Measurements from ENCODE around the gene LIPH. TPM values are rescaled to one million over a fixed set of nuclear protein-coding genes. Genes with fewer than 3 reads are reported as not detected.
A peak's percentile ranks its signal among the peaks of the same experiment; 100 is the strongest.

Gene LIPH
- total and polyA plus RNA-seq, 2 of the 8 experiments (the other 6 are each of a cell fraction or from before 2014, with no cell fraction given), result 0.08 TPM; not detected in 1

DNA sequence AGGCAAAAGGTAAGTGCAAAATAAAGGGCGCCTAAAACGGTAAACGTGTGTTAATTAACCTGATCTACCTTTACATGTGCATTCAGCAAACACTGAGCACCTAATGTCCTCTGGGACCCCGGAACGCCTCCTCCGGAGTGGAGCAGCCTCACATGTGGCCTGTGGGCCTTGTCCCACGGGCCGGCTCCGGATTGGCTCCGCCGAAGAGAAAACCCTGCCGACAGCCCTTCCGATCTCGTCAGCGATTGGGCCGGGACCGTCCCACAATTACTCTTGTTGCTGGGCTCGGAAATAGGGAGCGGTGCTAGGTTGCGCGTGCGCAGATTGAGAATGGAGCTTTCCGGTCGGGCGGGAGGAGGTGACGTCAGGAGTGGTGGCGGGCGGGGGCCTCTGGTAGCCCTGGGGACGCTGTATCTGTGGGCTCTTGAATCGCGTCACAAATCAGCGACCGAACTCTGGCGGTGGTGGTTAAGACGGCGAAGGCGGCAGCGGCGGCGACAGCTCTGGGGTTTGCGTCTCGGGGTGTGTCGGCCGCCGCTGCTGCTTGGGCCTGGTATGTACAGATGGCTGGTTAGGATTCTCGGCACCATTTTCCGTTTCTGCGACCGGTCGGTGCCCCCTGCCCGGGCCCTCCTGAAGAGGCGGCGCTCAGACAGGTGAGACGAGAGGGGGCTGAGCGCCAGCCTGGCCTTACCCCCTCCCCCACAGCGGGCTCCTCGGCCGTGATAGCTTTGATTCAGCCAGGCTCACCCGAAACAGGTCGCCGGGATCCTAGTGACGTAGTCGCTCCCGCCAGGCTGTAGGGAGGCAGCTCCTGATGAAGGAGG, 33.7 kb upstream of the LIPH start, which contains the start of gene SENP2 (continued):
- peak; percentile 95 for TF ChIP-seq ASH2L (IDR thresholded peaks at IDR 0.05; ENCODE audit: low read length)
- TF ChIP-seq CBX5 (IDR thresholded peaks at IDR 0.05; ENCODE audit: low read depth, low read length), result no peak
- TF ChIP-seq TAF1 (IDR thresholded peaks at IDR 0.05; ENCODE audit: low read depth, low read length), result peak; percentile 74
- no peak for TF ChIP-seq MAFK (IDR thresholded peaks at IDR 0.05; ENCODE audit: low read depth, low read length)
- no peak for TF ChIP-seq CBX8 (IDR thresholded peaks at IDR 0.05; ENCODE audit: borderline replicate concordance, low read depth, low read length)
- no peak for TF ChIP-seq FOSL1 (IDR thresholded peaks at IDR 0.05; ENCODE audit: insufficient read depth, low read depth, low read length)
- TF ChIP-seq POU5F1 (IDR thresholded peaks at IDR 0.05; ENCODE audit: low read depth, low read length), result no peak
- TF ChIP-seq BRCA1 (IDR thresholded peaks at IDR 0.05; ENCODE audit: low read depth, low read length), result no peak; the same call in 1 of the 2 replicates
- no peak for TF ChIP-seq USF2 (IDR thresholded peaks at IDR 0.05; ENCODE audit: low read length)
- no peak for TF ChIP-seq BACH1 (IDR thresholded peaks at IDR 0.05; ENCODE audit: low read length)
- TF ChIP-seq TBP (IDR thresholded peaks at IDR 0.05; ENCODE audit: low read depth, low read length), result peak; percentile 42; the same call in 1 of the 2 replicates
- peak; percentile 79 for TF ChIP-seq NRF1 (IDR thresholded peaks at IDR 0.05; ENCODE audit: low read depth, low read length)
- peak; percentile 44; the same call in 1 of the 2 replicates for TF ChIP-seq JUN (IDR thresholded peaks at IDR 0.05; ENCODE audit: low read depth, low read length)
- TF ChIP-seq TAF7 (optimal IDR thresholded peaks at IDR 0.05; ENCODE audit: borderline replicate concordance, low read depth, low read length), result no peak
- TF ChIP-seq, protein P1, sequence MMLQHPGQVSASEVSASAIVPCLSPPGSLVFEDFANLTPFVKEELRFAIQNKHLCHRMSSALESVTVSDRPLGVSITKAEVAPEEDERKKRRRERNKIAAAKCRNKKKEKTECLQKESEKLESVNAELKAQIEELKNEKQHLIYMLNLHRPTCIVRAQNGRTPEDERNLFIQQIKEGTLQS (IDR thresholded peaks at IDR 0.05; ENCODE audit: insufficient read depth, low read depth, low read length), result peak; percentile 63; the same call in 1 of the 2 replicates
- no peak for TF ChIP-seq CEBPB (IDR thresholded peaks at IDR 0.05; ENCODE audit: low read depth, low read length)
- TF ChIP-seq EGR1 (IDR thresholded peaks at IDR 0.05; ENCODE audit: borderline replicate concordance, low read depth, low read length), result no peak
- TF ChIP-seq EZH2 (IDR thresholded peaks at IDR 0.05; ENCODE audit: low read depth, low read length, severe bottlenecking), result no peak
- no peak for TF ChIP-seq CTBP2 (IDR thresholded peaks at IDR 0.05; ENCODE audit: borderline replicate concordance, insufficient read depth, insufficient read length, low read length)
- TF ChIP-seq SIRT6 (IDR thresholded peaks at IDR 0.05; ENCODE audit: low read length), result no peak
- TF ChIP-seq JUND (IDR thresholded peaks at IDR 0.05; ENCODE audit: low read length), result peak; percentile 64; the same call in 1 of the 2 replicates
- TF ChIP-seq RXRA (IDR thresholded peaks at IDR 0.05; ENCODE audit: insufficient read depth, low read depth, low read length), result no peak
- TF ChIP-seq HDAC2 (IDR thresholded peaks at IDR 0.05; ENCODE audit: borderline replicate concordance in 1 of 2, low read depth in 2 of 2, low read length in 2 of 2), result peak in 1 of 2 experiments; percentile 73; a peak in 1 of 4 replicates

Data from H1 (cell line).